Articular chondrocyte of knee joint (primary cell): ENCODE results near the gene PPT2. TPM values are rescaled to one million over a fixed set of nuclear protein-coding genes. Genes with fewer than 3 reads are reported as not detected.

Source experiments
- small RNA-seq: library from RNA; depleted of rRNA; stranded (forward); fragments of <200 nt; gene quantifications from one replicate; pipeline ENCODE3, GENCODE V24; 2012
- total RNA-seq: library from RNA; depleted of rRNA; stranded (reverse); fragments of >200 nt; gene quantifications from 2 replicates; pipeline ENCODE4 v1.2.3, GENCODE V29; 2012

The PPT2 gene
- 10.6 and 20.8 TPM in 2 replicates for total RNA-seq

GRCh38 chr6:32153564-32154513 lies at the start of gene PPT2:
Gene PPT2, plus strand, starts transcription at chr6:32154141. Its CDS starts 454 bp downstream, at chr6:32154595.

GRCh38 chr6:32109114-32109764 lies 44.7 kb upstream of the PPT2 start, which contains the start of gene TNXB:
Gene TNXB, minus strand, starts transcription at chr6:32109338. Its CDS starts 11,140 bp downstream, at chr6:32098198.

GRCh38 chr6:32127717-32128592 lies 26.0 kb upstream of the PPT2 start, which contains the start of gene ATF6B:
Gene ATF6B, minus strand, starts transcription at chr6:32128246. Its CDS starts 39 bp downstream, at chr6:32128207.

GRCh38 chr6:32151863-32152768 lies 1.8 kb upstream of the PPT2 start, which contains the start of gene PRRT1:
Gene PRRT1, minus strand, starts transcription at chr6:32151939. Its CDS starts 112 bp downstream, at chr6:32151827.

GRCh38 chr6:32164295-32164694 lies 10.4 kb downstream of the PPT2 start, which contains the start of gene EGFL8:
Gene EGFL8, plus strand, starts transcription at chr6:32164595. Its CDS starts 1,571 bp downstream, at chr6:32166166.

GRCh38 chr6:32175711-32176475 lies 22.0 kb downstream of the PPT2 start, which contains the start of gene AGPAT1:
Gene AGPAT1, minus strand, starts transcription at chr6:32176084. Its CDS starts 4,588 bp downstream, at chr6:32171496.

GRCh38 chr6:32177788-32178546 lies 24.0 kb downstream of the PPT2 start, which contains the start of gene RNF5:
Gene RNF5, plus strand, starts transcription at chr6:32178405. Its CDS starts 107 bp downstream, at chr6:32178512.

GRCh38 chr6:32184084-32184640 lies 30.2 kb downstream of the PPT2 start, which contains the start of gene AGER:
Gene AGER, minus strand, starts transcription at chr6:32184253. Its CDS starts 31 bp downstream, at chr6:32184222.

GRCh38 chr6:32190054-32190851 lies 36.3 kb downstream of the PPT2 start, which contains the start of gene PBX2:
Gene PBX2, minus strand, starts transcription at chr6:32190202. Its CDS starts 287 bp downstream, at chr6:32189915.

GRCh38 chr6:32192608-32193039 lies 38.7 kb downstream of the PPT2 start, which contains the start of gene GPSM3:
Gene GPSM3, minus strand, starts transcription at chr6:32192643. Its CDS starts 130 bp downstream, at chr6:32192513.

Small RNAs within 50 kb of the gene (small RNA-seq; reads per million reads assigned to genes)
- gene AL662884.1 (not detected), gene MIR6833 (0.53 reads per million, percentile 14 among the genes with 10 or more reads in this experiment)

Other genes with a start within 250 kb of the PPT2 start
- gene C2, start 226.4 kb upstream of the PPT2 start, total RNA-seq: 19.1 and 22.0 TPM in 2 replicates
- gene CFB, start 208.0 kb upstream of the PPT2 start, total RNA-seq: 26.9 and 34.6 TPM in 2 replicates
- 97.0 and 105 TPM in 2 replicates for gene NELFE, start 195.2 kb upstream of the PPT2 start, total RNA-seq
- gene SKIC2, start 195.0 kb upstream of the PPT2 start, total RNA-seq: 35.3 and 40.4 TPM in 2 replicates
- gene DXO, start 182.0 kb upstream of the PPT2 start, total RNA-seq: 11.6 and 13.0 TPM in 2 replicates
- 4.0 and 8.2 TPM in 2 replicates for gene C4A, start 172.1 kb upstream of the PPT2 start, total RNA-seq
- 2.4 and 3.4 TPM in 2 replicates for gene C4B, start 139.3 kb upstream of the PPT2 start, total RNA-seq
- 0.13 TPM in 1 of 2 replicates, not detected in the other for gene CYP21A2, start 115.7 kb upstream of the PPT2 start, total RNA-seq
- 23.9 and 41.1 TPM in 2 replicates for gene TNXB, start 44.8 kb upstream of the PPT2 start, total RNA-seq
- gene ATF6B, start 25.9 kb upstream of the PPT2 start, total RNA-seq: 21.6 and 33.5 TPM in 2 replicates
- 4.6 and 8.8 TPM in 2 replicates for gene FKBPL, start 23.9 kb upstream of the PPT2 start, total RNA-seq
- 0.39 and 0.54 TPM in 2 replicates for gene PRRT1, start 2.2 kb upstream of the PPT2 start, total RNA-seq
- gene EGFL8, start 10.5 kb downstream of the PPT2 start, total RNA-seq: 0.86 and 1.7 TPM in 2 replicates
- gene AGPAT1, start 21.9 kb downstream of the PPT2 start, total RNA-seq: 26.8 and 31.0 TPM in 2 replicates
- 23.9 and 32.4 TPM in 2 replicates for gene RNF5, start 24.3 kb downstream of the PPT2 start, total RNA-seq
- gene AGER, start 30.1 kb downstream of the PPT2 start, total RNA-seq: 0.54 and 0.78 TPM in 2 replicates
- 17.1 and 20.8 TPM in 2 replicates for gene PBX2, start 36.1 kb downstream of the PPT2 start, total RNA-seq
- gene GPSM3, start 38.5 kb downstream of the PPT2 start, total RNA-seq: 0.86 and 1.0 TPM in 2 replicates
- 0.65 and 1.1 TPM in 2 replicates for gene NOTCH4, start 69.9 kb downstream of the PPT2 start, total RNA-seq
- gene TSBP1, start 217.8 kb downstream of the PPT2 start, total RNA-seq: not detected in 2 replicates